ENCODE measurements around the gene ANO1. TPM values are rescaled to one million over a fixed set of nuclear protein-coding genes. Genes with fewer than 3 reads are reported as not detected.

The ANO1 gene
- total RNA-seq, 1 donor from 2014 or later, result 3.8 TPM

- no peak overlapping the region for H3K4me3 Mint-ChIP-seq (ENCODE audit: unreplicated experiment)
- no peak overlapping the region for H3K27ac Mint-ChIP-seq (ENCODE audit: unreplicated experiment)
- no peaks in the 10 kb centered on the region for H3K36me3 Mint-ChIP-seq (ENCODE audit: low read depth, unreplicated experiment)
- H3K4me1 Mint-ChIP-seq (ENCODE audit: unreplicated experiment), result peaks cover 9% of the 10 kb centered on the region
- no peak for TF ChIP-seq CTCF (IDR thresholded peaks at IDR 0.05; ENCODE audit: unreplicated experiment)
- H3K9me3 Mint-ChIP-seq (ENCODE audit: unreplicated experiment), result no peaks in the 10 kb centered on the region
- no peak for DNase-seq (ENCODE audit: low spot score)
- H3K27me3 Mint-ChIP-seq (ENCODE audit: unreplicated experiment), result peaks cover 4% of the 10 kb centered on the region
Observed at GRCh38 chr11:70129051-70129592, 51.0 kb downstream of the ANO1 start.

- Mint-ChIP-seq H3K27ac (ENCODE audit: unreplicated experiment) (no peak overlapping the region), H3K4me3 (ENCODE audit: unreplicated experiment) (no peak overlapping the region), H3K36me3 (ENCODE audit: low read depth, unreplicated experiment) (no peaks in the 10 kb centered on the region), H3K4me1 (ENCODE audit: unreplicated experiment) (peaks cover 9% of the 10 kb centered on the region), H3K27me3 (ENCODE audit: unreplicated experiment) (peaks cover 6% of the 10 kb centered on the region), H3K9me3 (ENCODE audit: unreplicated experiment) (no peaks in the 10 kb centered on the region)
- no peak for DNase-seq (ENCODE audit: low spot score)
- no peak for TF ChIP-seq CTCF (IDR thresholded peaks at IDR 0.05; ENCODE audit: unreplicated experiment)
Observed at GRCh38 chr11:70130636-70131035, 52.5 kb downstream of the ANO1 start.

GRCh38 chr11:70131606-70132190 lies 53.6 kb downstream of the ANO1 start:
- no peaks in the 10 kb centered on the region for H3K9me3 Mint-ChIP-seq (ENCODE audit: unreplicated experiment)

GRCh38 chr11:70132641-70133040 lies 54.5 kb downstream of the ANO1 start:
- no peak for TF ChIP-seq CTCF (IDR thresholded peaks at IDR 0.05; ENCODE audit: unreplicated experiment)
- Mint-ChIP-seq H3K27ac (ENCODE audit: unreplicated experiment) (no peak overlapping the region), H3K27me3 (ENCODE audit: unreplicated experiment) (peaks cover 6% of the 10 kb centered on the region), H3K36me3 (ENCODE audit: low read depth, unreplicated experiment) (no peaks in the 10 kb centered on the region), H3K9me3 (ENCODE audit: unreplicated experiment) (no peaks in the 10 kb centered on the region), H3K4me3 (ENCODE audit: unreplicated experiment) (no peak overlapping the region), H3K4me1 (ENCODE audit: unreplicated experiment) (peaks cover 9% of the 10 kb centered on the region)
- DNase-seq (ENCODE audit: low spot score), result no peak

More at GRCh38 chr11:70131606-70132190, 53.6 kb downstream of the ANO1 start:
- Mint-ChIP-seq H3K27ac (ENCODE audit: unreplicated experiment) (no peak overlapping the region), H3K36me3 (ENCODE audit: low read depth, unreplicated experiment) (no peaks in the 10 kb centered on the region), H3K27me3 (ENCODE audit: unreplicated experiment) (peaks cover 6% of the 10 kb centered on the region), H3K4me1 (ENCODE audit: unreplicated experiment) (peaks cover 9% of the 10 kb centered on the region), H3K4me3 (ENCODE audit: unreplicated experiment) (no peak overlapping the region)
- no peak for TF ChIP-seq CTCF (IDR thresholded peaks at IDR 0.05; ENCODE audit: unreplicated experiment)
- no peak for DNase-seq (ENCODE audit: low spot score)

- peaks cover 6% of the 10 kb centered on the region for H3K27me3 Mint-ChIP-seq (ENCODE audit: unreplicated experiment)
- H3K4me3 Mint-ChIP-seq (ENCODE audit: unreplicated experiment), result no peak overlapping the region
- TF ChIP-seq CTCF (IDR thresholded peaks at IDR 0.05; ENCODE audit: unreplicated experiment), result no peak
- no peaks in the 10 kb centered on the region for H3K9me3 Mint-ChIP-seq (ENCODE audit: unreplicated experiment)
- DNase-seq (ENCODE audit: low spot score), result no peak
- no peaks in the 10 kb centered on the region for H3K36me3 Mint-ChIP-seq (ENCODE audit: low read depth, unreplicated experiment)
- no peaks in the 10 kb centered on the region for H3K4me1 Mint-ChIP-seq (ENCODE audit: unreplicated experiment)
- no peak overlapping the region for H3K27ac Mint-ChIP-seq (ENCODE audit: unreplicated experiment)
Observed at GRCh38 chr11:70133771-70134335, 55.7 kb downstream of the ANO1 start.

Measured in endothelial cell (in vitro differentiated cells).